Mucosa of descending colon (tissue), 3 donors: ENCODE data around the gene MEX3B. TPM values are rescaled to one million over a fixed set of nuclear protein-coding genes. Genes with fewer than 3 reads are reported as not detected.

ENCODE experiments used
- ATAC-seq: fragments of 200-7000 bp; cut with Tn5 transposase; one replicate; pipeline ENCODE4 v1.9.1; 2020; ENCODE audit warnings: mild to moderate bottlenecking, moderate library complexity
- DNase-seq, 3 donors: peaks; one replicate each; pipeline ENCODE4 v3.0.0-alpha.2; 2020
- H3K36me3 ChIP-seq: fragments of 200-600 bp; one replicate; pipeline ENCODE4 v1.8.0; 2021; ENCODE audit warnings: low read depth, mild to moderate bottlenecking
- H3K4me1 ChIP-seq: fragments of 200-600 bp; one replicate; pipeline ENCODE4 v1.8.0; 2021; ENCODE audit warnings: low read depth, mild to moderate bottlenecking
- H3K4me3 ChIP-seq: fragments of 200-600 bp; one replicate; pipeline ENCODE4 v1.8.0; 2021; ENCODE audit warnings: mild to moderate bottlenecking
- H3K9me3 ChIP-seq: fragments of 200-600 bp; one replicate; pipeline ENCODE4 v1.8.0; 2021; ENCODE audit warnings: mild to moderate bottlenecking
- intact Hi-C, 2 donors: fragments of 100-400 bp; cut with DNase I in 1 of 2; cut with micrococcal nuclease in 1 of 2; formaldehyde crosslinking; loops; one replicate each; pipeline versions ENCODE4 v1.11.0 to v1.11.1; 2022; cut with DNase I, micrococcal nuclease
- long read RNA-seq, 2 donors: library from polyadenylated mRNA; unstranded; transcript quantifications; one replicate each; pipeline ENCODE4 v2.0.0, GENCODE V29; 2019 to 2021
- total RNA-seq, 3 donors: library from RNA; stranded (reverse); fragmentation: NEBNext Ultra II Directional in 2 of 3; extraction: Animal tissue kit (Norgen Biotek cat#: 25700) in 2 of 3; gene quantifications; one replicate each; pipeline versions ENCODE4 v1.2.1 to v1.2.4, GENCODE V29; 2021 to 2023
- TF ChIP-seq, protein P1 (sequence below): fragments of 200-600 bp; IDR thresholded peaks from one replicate; pipeline ENCODE4 v1.8.0; 2022; ENCODE audit warnings: antibody characterized with exemption, mild to moderate bottlenecking
- donor health status: DM: no; HTN: no; CAD: no; lungs with moderate emphysema.
- donor health status: DM: no; HTN: no; CAD: no.
- donor health status: DM: no; HTN: yes; CAD: no.

Gene MEX3B
- 1 to 10 TPM in 2 of 3 donors, under 1 TPM in 1; 0.29 to 5.5 (median 1.1) TPM for total RNA-seq
- long read RNA-seq, donor 1, full-length matches to known transcripts = 2 of 3 reads
- long read RNA-seq, donor 1, partial matches to known transcripts = 0 of 3 reads
- long read RNA-seq, donor 1, other reads (novel, unspliced or antisense) = 1 of 3 reads
- long read RNA-seq, donor 2, full-length matches to known transcripts = 1 of 1 reads
- long read RNA-seq, donor 2, partial matches to known transcripts = 0 of 1 reads
- long read RNA-seq, donor 2, other reads (novel, unspliced or antisense) = 0 of 1 reads

DNA sequence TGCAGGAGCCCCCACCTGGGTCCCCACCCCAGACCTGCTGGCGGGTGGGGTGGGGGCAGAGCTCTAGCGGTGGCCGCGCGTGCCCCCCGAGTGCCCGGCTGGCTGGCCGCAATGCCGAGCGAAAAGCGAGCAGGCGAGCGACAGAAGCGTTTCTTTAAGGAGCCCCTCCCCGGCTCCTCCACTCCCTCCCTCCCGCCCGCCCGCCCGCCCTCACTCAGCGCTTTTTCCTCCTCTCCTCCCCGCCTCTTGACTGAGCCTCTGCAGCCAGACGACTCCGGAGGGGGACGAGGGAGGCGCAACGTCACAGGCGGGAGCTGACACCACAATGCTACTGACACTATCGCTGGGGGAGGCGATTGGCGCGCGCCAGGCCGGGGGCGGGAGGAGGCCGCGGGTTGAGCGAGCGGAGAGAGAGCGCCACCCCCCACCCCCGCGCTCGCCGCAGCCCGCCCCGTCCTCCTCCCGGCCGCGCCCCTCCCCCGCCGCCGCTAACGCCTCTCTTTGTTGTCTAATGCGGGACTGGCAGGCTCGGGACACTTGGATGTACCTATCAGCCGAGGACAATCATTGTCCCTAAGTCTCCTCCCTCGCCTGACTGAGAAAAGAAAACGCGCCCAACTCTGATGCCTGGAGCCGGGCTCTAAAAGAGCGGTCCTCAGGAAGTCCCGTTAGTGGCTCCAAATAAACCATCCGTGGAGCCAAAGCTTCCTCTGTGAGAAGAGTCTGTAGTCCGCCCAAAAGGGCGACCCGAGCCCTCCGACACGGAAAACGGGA is at the start of gene MEX3B:
MEX3B (minus strand) TSS at position 127 of the 774 bp plus-strand sequence. CDS start 313 bp downstream, outside the sequence.
- DNase-seq = peak; percentile 86 to 94 (median 90)
- intact Hi-C loops = no loop called here
- H3K36me3 ChIP-seq = no peaks in the 10 kb centered on the region
- peaks cover 20% of the 10 kb centered on the region for H3K4me1 ChIP-seq
- ATAC-seq = peak; percentile 74
- no peaks in the 10 kb centered on the region for H3K9me3 ChIP-seq
- TF ChIP-seq, protein P1, sequence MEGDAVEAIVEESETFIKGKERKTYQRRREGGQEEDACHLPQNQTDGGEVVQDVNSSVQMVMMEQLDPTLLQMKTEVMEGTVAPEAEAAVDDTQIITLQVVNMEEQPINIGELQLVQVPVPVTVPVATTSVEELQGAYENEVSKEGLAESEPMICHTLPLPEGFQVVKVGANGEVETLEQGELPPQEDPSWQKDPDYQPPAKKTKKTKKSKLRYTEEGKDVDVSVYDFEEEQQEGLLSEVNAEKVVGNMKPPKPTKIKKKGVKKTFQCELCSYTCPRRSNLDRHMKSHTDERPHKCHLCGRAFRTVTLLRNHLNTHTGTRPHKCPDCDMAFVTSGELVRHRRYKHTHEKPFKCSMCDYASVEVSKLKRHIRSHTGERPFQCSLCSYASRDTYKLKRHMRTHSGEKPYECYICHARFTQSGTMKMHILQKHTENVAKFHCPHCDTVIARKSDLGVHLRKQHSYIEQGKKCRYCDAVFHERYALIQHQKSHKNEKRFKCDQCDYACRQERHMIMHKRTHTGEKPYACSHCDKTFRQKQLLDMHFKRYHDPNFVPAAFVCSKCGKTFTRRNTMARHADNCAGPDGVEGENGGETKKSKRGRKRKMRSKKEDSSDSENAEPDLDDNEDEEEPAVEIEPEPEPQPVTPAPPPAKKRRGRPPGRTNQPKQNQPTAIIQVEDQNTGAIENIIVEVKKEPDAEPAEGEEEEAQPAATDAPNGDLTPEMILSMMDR = no peak
- H3K4me3 ChIP-seq = peak within 1 kb of the TSS; percentile 40

DNA sequence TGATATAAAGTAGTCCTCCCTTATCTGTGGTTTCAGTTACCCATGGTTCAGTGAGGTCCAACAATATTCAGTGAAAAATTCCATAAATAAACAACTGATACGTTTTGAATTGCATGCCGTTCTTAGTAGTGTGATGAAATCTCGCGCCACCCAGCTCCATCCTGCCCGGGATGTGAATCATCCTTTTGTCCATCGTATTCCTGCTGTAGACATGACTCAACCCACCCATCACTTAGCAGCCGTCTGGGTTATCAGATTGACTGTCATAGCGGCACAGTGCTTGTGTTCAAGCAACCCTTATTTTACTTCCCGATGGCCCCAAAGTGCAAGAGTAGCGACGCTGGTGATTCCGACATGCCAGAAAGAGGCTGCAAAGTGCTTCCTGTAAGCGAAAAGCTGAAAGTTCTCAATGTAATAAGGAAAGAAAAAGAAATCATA is 48.0 kb upstream of the MEX3B start:
- Histone ChIP-seq H3K9me3 (no peaks in the 10 kb centered on the region), H3K4me3 (no peak overlapping the region), H3K4me1 (no peaks in the 10 kb centered on the region), H3K36me3 (no peaks in the 10 kb centered on the region)
- ATAC-seq (no peak), DNase-seq (no peak)
- TF ChIP-seq, protein P1 = no peak
- intact Hi-C loops = no loop called here

DNA sequence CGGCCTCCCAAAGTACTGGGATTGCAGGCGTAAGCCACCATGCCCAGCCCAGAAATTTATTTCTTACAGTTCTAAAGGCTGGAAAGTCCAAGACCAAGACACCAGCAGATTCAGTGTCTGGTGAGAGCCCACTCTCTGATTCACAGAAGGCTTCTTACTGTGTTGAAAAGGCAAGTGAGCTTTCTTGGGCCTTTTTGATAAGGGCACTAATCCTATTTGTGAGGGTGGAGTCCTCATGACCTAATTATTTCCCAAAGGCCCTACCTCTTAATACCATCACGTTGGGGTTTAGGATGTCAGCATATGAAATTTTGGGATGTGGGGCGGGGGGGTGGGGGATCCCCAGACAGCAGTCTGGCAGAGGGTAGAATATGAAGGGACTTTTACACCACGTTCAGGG is 47.5 kb upstream of the MEX3B start:
- no peak overlapping the region for H3K4me3 ChIP-seq
- TF ChIP-seq, protein P1 = no peak
- DNase-seq (no peak), ATAC-seq (no peak)
- no peaks in the 10 kb centered on the region for H3K36me3 ChIP-seq
- intact Hi-C loops = no loop called here
- no peaks in the 10 kb centered on the region for H3K4me1 ChIP-seq
- no peaks in the 10 kb centered on the region for H3K9me3 ChIP-seq

DNA sequence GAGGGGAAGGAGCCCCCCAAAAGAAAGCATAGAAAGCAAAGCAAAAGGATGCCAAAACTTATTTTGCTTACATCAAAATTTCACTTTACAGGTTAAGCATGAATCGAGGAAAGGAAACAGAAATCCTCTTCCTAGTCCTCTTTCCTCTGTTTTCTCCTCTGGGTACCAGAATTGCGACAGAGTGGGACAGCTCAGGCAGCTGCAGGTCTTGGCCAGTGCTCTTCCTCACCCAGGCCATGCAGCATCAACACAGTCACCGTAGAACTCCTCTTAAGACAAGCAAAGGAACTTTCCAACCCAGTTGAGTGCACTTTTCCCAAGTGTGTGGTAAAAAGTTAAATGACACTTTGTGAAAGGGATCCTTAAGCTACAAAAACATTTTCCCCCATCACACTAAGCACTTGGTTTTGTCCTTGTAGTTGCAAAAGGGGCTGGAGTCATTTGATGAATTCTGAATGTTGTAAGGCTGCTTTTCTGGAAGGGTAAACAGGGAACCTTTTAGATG is 45.9 kb upstream of the MEX3B start:
- intact Hi-C loops = no loop called here
- no peaks in the 10 kb centered on the region for H3K36me3 ChIP-seq
- ATAC-seq (no peak), DNase-seq (no peak)
- no peaks in the 10 kb centered on the region for H3K9me3 ChIP-seq
- TF ChIP-seq, protein P1 = no peak
- H3K4me3 ChIP-seq = no peak overlapping the region
- no peaks in the 10 kb centered on the region for H3K4me1 ChIP-seq

DNA sequence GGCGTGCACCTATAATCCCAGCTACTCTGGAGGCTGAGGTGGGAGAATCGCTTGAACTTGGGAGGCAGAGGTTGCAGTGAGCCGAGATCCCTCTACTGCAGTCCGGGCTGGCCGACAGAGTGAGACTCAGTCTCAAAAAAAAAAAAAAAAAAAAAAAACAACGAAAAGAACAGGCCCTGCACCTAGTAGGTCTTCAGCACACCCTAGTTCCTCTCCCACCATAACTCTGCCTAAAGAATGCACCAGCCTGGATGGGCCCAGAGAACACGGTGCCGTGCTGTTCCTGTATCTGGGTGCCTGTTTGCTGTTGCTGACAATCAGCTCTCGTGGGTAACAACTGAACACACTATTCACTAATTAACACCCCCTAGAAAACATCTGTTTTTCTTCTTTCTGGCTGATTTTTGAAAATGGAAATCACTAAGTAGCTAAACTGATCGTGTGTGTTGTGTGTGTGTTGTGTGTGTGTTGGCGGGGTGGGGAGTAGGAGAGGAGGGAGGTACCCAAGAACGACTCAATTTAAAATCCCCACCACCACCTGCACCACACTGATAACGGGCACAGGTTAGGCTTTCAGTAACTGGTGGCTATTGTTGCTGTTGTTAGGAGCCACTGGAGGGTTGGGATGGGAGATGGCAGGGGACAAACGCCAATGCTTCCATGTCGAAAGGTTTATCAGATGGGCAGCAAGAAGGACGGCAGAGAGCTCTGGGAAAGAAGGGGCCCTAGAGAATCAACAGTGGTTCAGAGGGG is 40.6 kb upstream of the MEX3B start:
- Histone ChIP-seq H3K4me1 (no peaks in the 10 kb centered on the region), H3K9me3 (no peaks in the 10 kb centered on the region), H3K4me3 (no peak overlapping the region), H3K36me3 (no peaks in the 10 kb centered on the region)
- TF ChIP-seq, protein P1 = no peak
- DNase-seq = no peak
- intact Hi-C loops = no loop called here
- ATAC-seq = no peak
